Measurements from ENCODE around the gene TMEFF2. TPM values are rescaled to one million over a fixed set of nuclear protein-coding genes. Genes with fewer than 3 reads are reported as not detected.

Gene TMEFF2
- total and polyA plus RNA-seq, 2 donors (not counting 1 experiment from before 2014, with no cell fraction given), result not detected

DNA sequence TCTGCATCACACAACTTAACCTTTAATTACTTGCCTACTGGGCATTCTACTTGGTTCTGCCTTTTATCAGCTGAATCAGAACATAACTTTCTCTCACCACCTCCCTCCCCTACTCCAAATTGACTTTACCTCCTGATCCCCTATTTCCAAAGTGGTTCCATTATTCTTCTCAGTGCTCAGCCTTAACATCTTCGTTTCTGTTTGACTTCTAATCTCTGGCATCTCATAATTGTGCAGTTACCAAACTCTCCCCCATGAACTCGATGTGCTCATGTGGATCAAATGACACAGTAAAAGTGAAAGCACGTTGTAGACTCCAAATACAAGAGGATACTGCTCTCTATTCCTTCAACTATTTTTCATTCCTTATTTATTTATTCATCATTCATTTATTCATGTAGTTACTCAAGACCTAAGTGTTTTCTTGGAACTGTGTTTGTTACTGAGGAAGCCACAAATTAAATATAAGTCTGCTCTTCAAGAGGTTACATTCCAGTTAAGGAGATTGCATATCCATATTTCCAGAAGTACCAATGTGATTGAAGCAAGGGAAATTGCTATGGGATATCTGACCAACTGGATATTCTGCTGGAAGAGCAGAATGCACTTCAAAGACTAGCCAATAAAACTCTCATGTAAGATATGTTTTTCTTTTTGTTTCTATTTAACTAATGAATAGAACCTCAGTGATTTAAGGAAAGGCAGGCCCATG, 158.8 kb downstream of the TMEFF2 start:
- H3K4me3 ChIP-seq (ENCODE audit: control extremely low read depth in 1 of 5, extremely low read depth in 1 of 5, insufficient read depth in 1 of 5, low read depth in 2 of 5, low read length in 4 of 5), result no peak overlapping the region
- CTCF ChIA-PET, result no interaction called here
- intact Hi-C loops (cut with micrococcal nuclease), result no loop called here
- no peak overlapping the region for H3K27ac ChIP-seq (ENCODE audit: low read length in 2 of 2)
- TF ChIP-seq, protein P1, sequence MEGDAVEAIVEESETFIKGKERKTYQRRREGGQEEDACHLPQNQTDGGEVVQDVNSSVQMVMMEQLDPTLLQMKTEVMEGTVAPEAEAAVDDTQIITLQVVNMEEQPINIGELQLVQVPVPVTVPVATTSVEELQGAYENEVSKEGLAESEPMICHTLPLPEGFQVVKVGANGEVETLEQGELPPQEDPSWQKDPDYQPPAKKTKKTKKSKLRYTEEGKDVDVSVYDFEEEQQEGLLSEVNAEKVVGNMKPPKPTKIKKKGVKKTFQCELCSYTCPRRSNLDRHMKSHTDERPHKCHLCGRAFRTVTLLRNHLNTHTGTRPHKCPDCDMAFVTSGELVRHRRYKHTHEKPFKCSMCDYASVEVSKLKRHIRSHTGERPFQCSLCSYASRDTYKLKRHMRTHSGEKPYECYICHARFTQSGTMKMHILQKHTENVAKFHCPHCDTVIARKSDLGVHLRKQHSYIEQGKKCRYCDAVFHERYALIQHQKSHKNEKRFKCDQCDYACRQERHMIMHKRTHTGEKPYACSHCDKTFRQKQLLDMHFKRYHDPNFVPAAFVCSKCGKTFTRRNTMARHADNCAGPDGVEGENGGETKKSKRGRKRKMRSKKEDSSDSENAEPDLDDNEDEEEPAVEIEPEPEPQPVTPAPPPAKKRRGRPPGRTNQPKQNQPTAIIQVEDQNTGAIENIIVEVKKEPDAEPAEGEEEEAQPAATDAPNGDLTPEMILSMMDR (IDR thresholded peaks at IDR 0.05), result no peak
- no peak for TF ChIP-seq EZH2 (IDR thresholded peaks at IDR 0.05; ENCODE audit: borderline replicate concordance, insufficient read depth, low read depth, low read length, poor library complexity, severe bottlenecking)
- H3K27me3 ChIP-seq (replicated peaks in 1 of 4; ENCODE audit: control extremely low read depth in 1 of 4, control insufficient read depth in 3 of 4, insufficient read depth in 4 of 4, low read length in 3 of 4), result no peaks in the 10 kb centered on the region
- H3K79me2 ChIP-seq (ENCODE audit: control insufficient read depth, insufficient read depth, low read length), result no peaks in the 10 kb centered on the region
- ATAC-seq (ENCODE audit: low read depth), result no peak
- whole genome bisulfite sequencing (ENCODE audit: insufficient coverage), result 75% methylated on average over 2 of the region's 3 CpGs
- POLR2A ChIA-PET, result no interaction called here
- Mint-ChIP-seq H3K4me3 (no peak overlapping the region), H3K9me3 (ENCODE audit: insufficient read depth) (no peaks in the 10 kb centered on the region), H3K4me1 (no peaks in the 10 kb centered on the region), H3K27me3 (no peaks in the 10 kb centered on the region), H3K27ac (no peak overlapping the region)
- no peaks in the 10 kb centered on the region for H3K36me3 ChIP-seq (replicated peaks in 1 of 2; ENCODE audit: control extremely low read depth in 1 of 2, control insufficient read depth in 1 of 2, extremely low read depth in 1 of 2, insufficient read depth in 2 of 2, low read length in 1 of 2)
- DNase-seq, result no peak
- H4K20me1 ChIP-seq (ENCODE audit: control insufficient read depth, insufficient read depth, low read length, poor library complexity, severe bottlenecking), result no peaks in the 10 kb centered on the region
- no peak overlapping the region for H2AFZ ChIP-seq (ENCODE audit: insufficient read depth, low read depth, low read length, poor library complexity, severe bottlenecking)
- H3K9ac ChIP-seq (ENCODE audit: low read length), result no peak overlapping the region
- H3K4me1 ChIP-seq (ENCODE audit: control insufficient read depth in 2 of 2, insufficient read depth in 2 of 2, low read length in 2 of 2), result no peaks in the 10 kb centered on the region
- no peak overlapping the region for H3K4me2 ChIP-seq (replicated peaks; ENCODE audit: low read depth, low read length, poor library complexity, severe bottlenecking)
- H3K9me3 ChIP-seq (ENCODE audit: control extremely low read depth in 1 of 3, control insufficient read depth in 2 of 3, insufficient read depth in 1 of 3, low read length in 2 of 3), result no peaks in the 10 kb centered on the region

DNA sequence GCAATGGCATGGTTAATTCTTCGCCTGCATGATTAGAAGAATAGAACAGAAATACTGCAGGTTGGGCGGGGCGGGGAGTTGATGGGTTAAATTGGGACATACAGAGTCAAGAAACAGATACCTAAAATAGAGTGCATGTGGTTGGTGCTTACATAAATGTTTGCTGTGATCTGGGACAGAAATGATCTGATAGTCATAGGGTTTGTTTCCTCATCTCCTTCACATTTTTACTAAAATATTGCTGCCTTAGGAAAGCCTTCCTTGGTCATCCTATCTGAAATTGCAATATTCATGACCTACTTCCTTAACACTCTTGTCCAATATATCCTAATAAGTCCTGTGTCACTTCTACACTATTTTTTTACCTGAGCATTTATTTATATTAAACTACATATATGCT, 163.9 kb downstream of the TMEFF2 start:
- ChIA-PET POLR2A (no interaction called here), CTCF (no interaction called here)
- Histone ChIP-seq H3K36me3 (replicated peaks in 1 of 2; ENCODE audit: control extremely low read depth in 1 of 2, control insufficient read depth in 1 of 2, extremely low read depth in 1 of 2, insufficient read depth in 2 of 2, low read length in 1 of 2) (no peaks in the 10 kb centered on the region), H3K27ac (ENCODE audit: low read length in 2 of 2) (no peak overlapping the region), H3K9me3 (ENCODE audit: control extremely low read depth in 1 of 3, control insufficient read depth in 2 of 3, insufficient read depth in 1 of 3, low read length in 2 of 3) (no peaks in the 10 kb centered on the region), H2AFZ (ENCODE audit: insufficient read depth, low read depth, low read length, poor library complexity, severe bottlenecking) (no peak overlapping the region), H3K4me3 (ENCODE audit: control extremely low read depth in 1 of 5, extremely low read depth in 1 of 5, insufficient read depth in 1 of 5, low read depth in 2 of 5, low read length in 4 of 5) (no peak overlapping the region), H3K4me1 (ENCODE audit: control insufficient read depth in 2 of 2, insufficient read depth in 2 of 2, low read length in 2 of 2) (no peaks in the 10 kb centered on the region), H3K9ac (ENCODE audit: low read length) (no peak overlapping the region), H3K79me2 (ENCODE audit: control insufficient read depth, insufficient read depth, low read length) (no peaks in the 10 kb centered on the region), H4K20me1 (ENCODE audit: control insufficient read depth, insufficient read depth, low read length, poor library complexity, severe bottlenecking) (no peaks in the 10 kb centered on the region), H3K4me2 (replicated peaks; ENCODE audit: low read depth, low read length, poor library complexity, severe bottlenecking) (no peak overlapping the region), H3K27me3 (replicated peaks in 1 of 4; ENCODE audit: control extremely low read depth in 1 of 4, control insufficient read depth in 3 of 4, insufficient read depth in 4 of 4, low read length in 3 of 4) (no peaks in the 10 kb centered on the region)
- WGBS (ENCODE audit: insufficient coverage), result 90% methylated on average over 3 of the region's 3 CpGs
- TF ChIP-seq EZH2 (IDR thresholded peaks at IDR 0.05; ENCODE audit: borderline replicate concordance, insufficient read depth, low read depth, low read length, poor library complexity, severe bottlenecking), result no peak
- TF ChIP-seq, protein P1 (IDR thresholded peaks at IDR 0.05), result no peak
- H3K4me3 Mint-ChIP-seq, result no peak overlapping the region
- no peak for DNase-seq
- intact Hi-C loops (cut with micrococcal nuclease), result no loop called here
- H3K27ac Mint-ChIP-seq, result no peak overlapping the region
- no peaks in the 10 kb centered on the region for H3K4me1 Mint-ChIP-seq
- H3K9me3 Mint-ChIP-seq (ENCODE audit: insufficient read depth), result no peaks in the 10 kb centered on the region
- ATAC-seq (ENCODE audit: low read depth), result no peak
- no peaks in the 10 kb centered on the region for H3K27me3 Mint-ChIP-seq

All from B cell (primary cell).